Fibroblast of upper back skin (primary cell): ENCODE measurements around the gene ZDHHC11B.

Source experiments
- DNase-seq: peaks from one replicate; pipeline ENCODE4 v3.0.0-alpha.2; 2013

The ZDHHC11B gene

DNA sequence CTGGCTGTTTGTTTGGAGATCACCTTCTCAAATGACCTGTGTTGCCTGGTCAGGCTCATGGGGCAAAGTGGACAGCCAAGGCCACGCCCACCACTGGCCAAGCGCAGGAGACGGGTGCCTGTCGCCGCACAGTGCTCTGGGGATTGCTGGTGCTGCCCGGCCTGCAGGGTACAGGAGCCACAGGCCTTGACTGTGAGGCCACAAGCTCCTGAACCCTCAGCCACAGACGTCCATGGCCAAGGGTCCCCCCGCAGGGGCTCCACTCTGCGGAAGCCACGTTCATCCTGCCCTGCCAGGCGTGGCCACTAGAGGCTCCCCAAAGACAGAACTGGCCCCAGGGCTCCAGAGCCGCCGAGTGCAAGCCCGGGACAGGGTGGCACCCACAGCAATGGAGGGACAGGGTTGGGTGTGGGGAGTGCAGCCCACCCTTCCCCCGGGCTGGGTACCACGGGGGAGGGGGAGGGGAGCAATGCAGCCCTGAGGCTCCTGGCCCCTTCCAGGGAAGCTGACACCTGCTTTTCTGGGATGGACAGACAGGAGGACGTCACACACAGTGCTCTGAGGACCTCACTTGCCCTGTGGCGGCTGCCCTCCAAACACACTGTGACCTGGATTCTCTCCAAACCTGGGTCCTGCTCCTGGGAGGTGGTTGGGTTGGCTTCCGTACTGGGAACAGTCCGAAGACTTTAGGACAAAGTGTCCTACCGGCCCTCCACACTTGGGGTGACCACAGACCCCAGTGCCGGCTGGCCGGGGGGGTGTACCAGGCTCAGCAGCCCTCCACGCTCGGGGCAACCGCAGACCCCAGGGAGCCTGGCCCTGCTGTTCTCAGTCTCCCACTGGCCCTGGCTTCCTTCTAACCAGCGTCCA lies 112.8 kb downstream of the ZDHHC11B start:
- peak; percentile 38 for DNase-seq

DNA sequence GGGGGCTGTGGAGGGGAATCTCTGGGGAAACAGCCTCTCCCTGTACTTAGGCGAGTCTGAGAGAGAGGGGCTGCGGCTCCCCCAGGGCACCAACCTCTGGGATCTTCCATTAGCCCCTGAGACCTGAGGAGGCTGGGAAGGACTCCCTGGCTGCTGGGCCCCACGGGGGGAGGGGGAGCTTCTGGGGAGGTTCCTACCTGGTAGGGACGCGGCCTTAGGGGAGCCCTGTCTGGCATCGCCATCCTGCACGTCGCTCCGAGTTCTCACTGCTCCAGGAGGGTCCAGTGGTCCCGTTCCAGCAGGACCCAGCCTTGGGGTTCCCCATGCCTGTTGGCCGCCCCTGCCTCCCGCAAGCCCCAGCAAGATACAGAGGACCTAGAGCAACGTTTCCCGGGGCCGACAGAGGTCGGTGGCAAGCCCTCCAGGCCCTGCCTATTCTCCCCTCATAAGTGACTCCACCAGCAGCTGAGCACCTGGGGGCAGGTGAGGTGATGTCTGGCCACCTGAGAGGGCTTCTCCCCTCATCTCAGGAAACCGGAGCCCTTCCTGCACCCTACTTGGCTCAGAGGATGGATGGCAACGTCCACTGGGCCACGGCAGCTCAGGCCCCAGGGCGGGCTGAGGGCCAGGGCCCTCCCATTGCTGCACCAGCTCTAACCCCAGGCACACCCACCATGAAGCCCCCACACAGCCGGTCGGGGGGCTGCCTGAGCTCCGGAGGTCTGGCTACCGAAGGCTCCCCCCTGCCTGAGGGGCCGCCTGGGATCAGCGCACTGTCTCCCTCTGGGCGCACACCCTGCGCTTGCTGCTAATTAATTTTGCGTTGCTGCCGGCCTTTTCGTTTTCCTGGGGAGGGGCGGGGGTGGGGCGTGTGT lies 113.9 kb downstream of the ZDHHC11B start:
- no peak for DNase-seq

DNA sequence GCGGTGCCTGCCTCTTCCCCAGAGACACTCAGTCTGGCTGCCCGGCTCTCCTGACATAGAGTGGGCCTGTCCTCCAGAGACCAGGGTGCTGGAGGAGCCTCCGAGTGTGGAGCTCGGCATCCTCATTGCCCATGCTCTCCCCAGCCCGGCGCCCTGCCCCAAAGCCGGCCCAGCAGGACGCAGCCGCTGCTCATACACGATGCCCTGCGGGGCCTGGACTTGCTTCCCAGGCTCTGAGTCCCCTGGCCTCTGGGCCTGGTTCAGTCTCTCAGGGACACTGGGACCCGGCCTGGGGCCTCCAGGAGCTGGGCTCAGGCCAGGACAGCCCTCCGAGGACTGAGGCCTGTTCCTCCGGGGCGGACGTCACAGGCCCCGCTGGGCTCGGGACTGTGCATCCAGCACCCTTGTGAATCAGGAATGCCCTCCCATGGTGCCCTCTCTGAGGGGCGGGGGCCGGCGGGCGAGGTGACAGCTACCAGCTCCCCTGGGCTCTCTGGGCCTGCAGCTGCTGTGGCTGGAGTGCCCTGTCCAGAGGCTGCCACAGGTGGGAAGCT lies 114.6 kb downstream of the ZDHHC11B start:
- no peak for DNase-seq

DNA sequence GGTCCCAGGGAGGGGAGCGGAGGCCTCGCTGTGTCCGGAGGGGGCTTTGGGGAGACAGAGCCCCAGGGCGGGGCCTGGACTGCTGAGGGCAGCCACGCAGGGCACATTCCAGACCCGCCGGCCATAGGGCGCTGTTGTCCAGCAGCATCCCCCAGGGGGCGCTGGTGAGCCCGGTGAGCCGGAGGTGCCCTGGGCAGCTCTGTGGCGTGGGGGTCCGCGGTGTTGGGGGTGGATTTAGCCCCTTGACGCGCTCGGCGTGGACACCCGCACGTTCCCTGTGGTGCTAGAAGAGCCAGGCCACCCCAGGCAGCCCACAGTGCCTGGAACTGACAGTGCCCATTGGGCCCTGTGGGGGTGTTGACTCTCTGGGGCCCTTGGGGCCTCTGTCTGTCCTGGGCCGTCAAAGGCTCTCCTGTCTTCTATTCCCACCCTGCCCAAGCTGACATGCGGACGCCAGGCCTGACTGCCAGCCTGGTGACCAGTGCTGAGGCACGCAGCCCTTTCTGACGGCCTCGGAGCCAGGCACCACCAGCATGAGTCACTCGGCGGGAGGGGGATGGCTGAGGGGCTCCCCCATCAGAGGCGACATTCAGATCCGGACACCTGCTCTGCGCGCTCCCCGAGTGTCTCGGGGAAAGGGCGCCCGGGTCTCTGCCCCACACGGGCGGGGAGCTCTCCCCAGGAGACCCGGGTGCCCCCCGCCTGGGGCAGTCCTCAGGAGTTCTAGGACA lies 115.3 kb downstream of the ZDHHC11B start:
- DNase-seq, result no peak

DNA sequence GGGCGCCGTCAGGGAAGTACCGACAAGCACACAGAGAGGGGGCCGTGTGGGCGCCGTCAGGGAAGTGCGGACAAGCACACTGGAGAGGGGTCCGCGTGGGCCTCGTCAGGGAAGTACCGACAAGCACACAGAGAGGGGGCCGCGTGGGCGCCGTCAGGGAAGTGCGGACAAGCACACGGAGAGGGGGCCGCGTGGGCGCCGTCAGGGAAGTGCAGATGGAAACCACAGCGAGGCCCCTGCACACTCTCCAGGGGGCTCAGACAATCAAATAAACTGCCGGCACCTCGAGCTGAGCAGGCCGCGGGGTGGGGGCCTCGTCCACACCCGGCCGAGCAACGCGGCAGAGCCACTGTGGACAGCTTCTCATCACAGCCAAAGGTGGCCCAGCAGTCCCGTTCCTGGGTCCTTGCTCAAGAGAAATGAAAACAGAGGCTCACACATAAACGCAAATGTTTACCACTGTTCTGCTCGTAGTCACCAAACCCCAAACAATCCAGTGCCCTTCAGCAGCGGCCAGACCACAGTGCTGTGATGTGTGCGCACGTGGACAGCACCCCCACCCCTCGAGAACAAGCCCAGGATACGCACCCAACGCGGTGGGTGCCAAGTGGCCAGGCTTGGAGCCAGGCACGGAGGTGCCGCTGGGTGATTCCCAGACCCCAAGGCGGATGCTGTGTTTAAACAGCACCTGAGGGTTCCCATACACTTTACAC lies 116.1 kb downstream of the ZDHHC11B start:
- no peak for DNase-seq

DNA sequence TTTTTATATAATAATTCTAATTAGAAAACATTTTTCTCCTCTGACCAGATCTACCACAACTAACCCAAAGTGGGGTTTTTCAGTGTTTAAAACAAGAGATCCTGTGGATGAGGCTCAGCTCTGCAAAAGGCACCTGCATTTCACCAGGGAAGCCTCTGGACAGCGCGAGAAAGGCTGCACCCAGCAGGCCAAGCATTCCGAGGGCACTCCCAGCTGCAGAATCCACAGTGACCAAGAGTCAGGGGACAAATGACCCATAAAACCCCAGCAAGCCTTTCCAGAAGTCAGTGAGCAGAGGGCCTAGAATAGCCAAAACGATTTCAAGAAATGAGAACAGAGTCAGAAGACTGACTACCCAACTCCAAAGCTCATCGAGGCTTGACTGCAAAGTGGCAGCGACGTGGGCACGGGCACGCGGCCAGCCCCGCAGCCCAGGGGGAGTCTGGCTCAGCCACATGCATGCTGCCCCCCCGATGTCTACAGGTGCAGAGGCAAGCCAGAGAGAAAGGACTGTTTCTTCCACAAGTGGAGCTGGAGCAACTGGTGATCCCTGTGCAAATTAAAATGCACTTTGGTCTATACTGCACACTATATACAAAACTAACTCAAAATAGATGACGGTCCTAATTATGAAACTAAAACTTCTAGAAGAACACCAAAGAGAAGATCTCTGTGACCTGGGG lies 117.6 kb downstream of the ZDHHC11B start:
- no peak for DNase-seq

DNA sequence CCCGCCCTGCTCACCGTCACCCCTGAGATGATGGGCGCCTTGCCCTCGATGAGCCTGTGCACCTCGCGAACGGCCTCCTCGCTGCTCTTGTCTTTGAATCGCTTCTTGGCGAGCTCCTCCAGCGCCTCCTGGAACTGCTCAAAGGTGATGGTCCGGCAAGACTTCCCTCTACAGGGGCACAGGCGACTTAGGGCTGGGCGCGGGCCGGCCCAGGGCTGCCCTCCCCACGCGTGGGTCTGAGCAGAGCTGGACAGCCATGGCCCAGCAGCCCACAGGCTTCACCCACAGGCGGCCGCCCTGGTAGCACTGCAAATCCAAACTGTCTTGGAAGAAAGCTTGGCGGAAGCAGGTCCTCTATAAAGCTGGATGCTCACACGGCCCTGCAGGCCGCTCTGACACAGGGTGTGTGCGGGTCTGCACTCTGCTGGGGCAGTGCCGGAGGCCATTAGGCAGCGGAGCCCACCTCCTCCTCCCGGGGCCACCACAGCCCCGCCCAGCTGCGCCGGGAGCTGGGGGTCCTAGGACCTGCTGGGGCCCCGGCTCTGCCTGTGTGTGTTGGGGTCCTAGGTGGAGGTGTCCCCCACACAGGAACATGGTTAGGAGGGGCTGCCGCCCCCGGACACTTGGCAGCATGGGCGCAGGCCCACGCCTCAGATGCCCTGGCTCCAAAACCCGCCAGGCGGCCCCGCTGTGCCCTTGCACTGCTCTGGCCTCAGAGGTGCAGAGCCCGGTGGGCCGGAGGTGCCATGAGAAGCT lies 118.4 kb downstream of the ZDHHC11B start:
- no peak for DNase-seq

DNA sequence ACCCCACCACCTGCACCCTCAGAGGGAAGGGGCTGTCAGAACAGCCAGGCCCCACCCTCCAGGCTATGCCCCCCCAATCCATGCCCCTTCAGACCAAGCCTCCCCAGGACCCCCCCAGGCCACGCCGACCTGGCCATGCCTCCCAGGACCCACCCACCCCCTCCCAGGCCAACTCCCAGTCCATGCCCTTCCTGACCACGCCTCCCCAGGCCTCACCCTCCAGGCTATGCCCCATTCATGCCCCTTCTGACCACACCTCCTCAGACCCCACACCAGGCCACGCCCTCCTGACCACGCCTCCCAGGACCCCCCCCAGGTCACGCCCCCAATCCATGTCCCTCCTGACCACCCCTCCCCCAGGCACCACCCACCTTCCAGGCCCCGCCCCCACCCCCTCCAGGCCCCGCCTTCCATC lies 119.0 kb downstream of the ZDHHC11B start:
- DNase-seq, result no peak

DNA sequence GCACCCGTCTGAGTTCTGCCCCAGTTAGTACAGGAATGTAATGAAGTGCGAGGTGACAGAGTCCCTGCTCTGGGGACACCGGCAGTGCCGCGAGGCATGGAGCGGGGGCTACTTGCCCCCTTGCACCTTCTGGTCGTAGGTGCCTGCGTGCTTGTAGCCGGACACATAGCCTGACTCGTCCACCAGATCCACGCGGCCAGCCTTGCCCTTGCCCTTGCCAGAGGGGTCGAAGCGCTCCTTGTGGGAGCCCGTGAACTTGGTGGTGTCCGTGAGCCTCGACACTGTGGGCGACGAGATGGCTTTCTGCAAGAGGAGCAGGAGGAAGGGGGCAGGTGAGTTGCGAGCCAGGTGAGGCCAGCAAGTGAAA lies 119.6 kb downstream of the ZDHHC11B start:
- no peak for DNase-seq

DNA sequence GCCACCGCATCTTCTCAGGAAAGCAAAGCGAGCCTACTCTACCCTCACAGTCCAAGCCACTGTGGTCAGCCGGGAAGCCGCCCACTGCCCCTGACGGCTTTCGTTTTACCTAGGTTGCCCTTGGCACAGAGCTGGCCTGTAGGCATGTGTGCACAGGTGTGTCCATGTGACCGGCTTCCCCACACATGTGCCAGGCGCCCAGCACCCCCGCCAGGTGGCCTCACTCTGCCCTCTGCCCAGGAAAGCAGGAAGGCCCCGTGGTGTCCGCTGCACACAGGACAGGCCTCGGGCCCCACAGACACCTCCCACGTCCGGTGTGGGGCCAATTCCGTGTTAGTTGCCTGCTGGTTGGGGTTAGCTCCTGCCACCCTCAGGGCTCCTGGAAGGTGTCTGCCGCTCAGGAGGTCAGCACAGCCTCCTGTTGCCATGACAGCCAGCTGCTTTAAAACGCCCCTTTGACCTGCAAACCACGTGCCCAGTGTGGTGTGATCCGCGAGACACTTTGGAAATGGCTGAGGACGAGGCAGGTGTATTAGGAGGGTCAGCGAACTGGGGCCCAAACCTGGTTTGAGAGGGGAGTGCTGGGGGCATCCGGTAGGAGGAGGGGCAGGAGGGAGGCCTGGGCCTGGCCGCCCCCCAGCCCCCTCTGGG lies 120.1 kb downstream of the ZDHHC11B start:
- no peak for DNase-seq

DNA sequence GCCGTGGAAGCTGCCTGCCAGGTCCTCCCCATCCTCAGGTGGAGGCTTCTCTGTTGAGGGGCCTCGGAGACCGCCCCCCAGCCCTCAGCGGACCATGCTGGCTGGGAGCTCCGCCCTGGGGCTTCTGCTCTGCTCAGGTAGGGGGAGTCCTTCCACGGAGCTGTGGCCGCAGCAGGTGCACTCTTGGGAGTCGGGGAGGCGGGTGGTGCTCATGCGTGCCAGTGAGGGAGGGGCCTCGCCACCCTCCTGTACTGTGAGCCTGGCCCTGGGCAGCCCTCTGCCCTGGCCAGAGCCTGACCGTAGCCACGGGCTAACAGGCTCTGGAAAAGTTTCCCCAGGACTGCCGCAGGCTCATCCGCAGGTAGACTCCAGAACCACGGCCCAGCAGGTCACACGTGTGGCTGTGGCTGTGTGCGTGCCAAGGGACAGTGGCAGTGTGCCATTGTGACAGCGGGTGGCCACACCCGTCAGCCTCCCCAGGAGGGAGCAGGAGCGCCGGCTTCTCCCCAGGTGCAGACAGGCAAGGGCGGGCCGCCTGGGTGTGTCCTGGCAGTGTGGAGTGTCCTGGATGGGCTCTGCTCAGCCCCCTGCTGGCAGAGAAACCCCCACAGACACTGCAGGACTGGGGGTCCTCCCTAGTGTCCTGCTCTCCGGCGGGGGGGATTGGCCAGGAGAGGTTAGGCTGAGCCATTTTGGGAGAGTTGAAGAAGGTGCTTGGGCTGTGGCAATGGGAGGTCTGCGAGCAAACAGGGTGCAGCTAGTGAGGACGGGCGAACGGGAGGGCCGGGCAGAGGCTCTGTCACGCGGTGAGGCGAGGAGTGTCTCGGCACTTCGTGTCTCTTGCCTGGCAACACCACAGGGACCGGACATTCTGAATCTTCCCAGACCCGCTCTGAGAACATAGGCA lies 120.8 kb downstream of the ZDHHC11B start:
- no peak for DNase-seq

DNA sequence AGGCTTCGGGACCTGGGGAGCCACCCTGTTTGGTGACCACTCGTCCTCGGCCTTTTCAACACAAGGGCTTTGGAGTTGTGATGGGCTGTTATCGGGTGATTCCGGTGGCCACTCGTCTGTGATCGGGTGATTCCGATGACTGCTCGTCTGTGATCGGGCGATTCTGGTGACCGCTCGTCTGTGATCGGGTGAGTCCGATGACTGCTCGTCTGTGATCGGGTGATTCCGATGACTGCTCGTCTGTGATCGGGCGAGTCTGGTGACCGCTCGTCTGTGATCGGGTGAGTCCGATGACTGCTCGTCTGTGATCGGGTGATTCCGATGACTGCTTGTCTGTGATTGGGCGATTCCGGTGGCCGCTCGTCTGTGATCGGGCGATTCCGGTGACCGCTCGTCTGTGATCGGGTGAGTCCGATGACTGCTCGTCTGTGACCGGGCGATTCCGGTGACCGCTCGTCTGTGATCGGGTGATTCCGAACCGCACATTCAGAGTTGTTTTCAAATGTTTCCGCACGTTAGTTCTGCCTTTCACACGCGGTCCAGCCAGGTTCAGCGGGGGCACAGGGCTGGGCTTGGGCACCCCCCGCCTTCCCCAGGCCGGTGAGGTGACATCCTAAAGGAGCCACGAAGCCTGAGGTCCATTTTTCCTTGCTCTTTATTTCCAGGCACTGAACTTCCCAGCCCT lies 121.6 kb downstream of the ZDHHC11B start:
- DNase-seq, result no peak

DNA sequence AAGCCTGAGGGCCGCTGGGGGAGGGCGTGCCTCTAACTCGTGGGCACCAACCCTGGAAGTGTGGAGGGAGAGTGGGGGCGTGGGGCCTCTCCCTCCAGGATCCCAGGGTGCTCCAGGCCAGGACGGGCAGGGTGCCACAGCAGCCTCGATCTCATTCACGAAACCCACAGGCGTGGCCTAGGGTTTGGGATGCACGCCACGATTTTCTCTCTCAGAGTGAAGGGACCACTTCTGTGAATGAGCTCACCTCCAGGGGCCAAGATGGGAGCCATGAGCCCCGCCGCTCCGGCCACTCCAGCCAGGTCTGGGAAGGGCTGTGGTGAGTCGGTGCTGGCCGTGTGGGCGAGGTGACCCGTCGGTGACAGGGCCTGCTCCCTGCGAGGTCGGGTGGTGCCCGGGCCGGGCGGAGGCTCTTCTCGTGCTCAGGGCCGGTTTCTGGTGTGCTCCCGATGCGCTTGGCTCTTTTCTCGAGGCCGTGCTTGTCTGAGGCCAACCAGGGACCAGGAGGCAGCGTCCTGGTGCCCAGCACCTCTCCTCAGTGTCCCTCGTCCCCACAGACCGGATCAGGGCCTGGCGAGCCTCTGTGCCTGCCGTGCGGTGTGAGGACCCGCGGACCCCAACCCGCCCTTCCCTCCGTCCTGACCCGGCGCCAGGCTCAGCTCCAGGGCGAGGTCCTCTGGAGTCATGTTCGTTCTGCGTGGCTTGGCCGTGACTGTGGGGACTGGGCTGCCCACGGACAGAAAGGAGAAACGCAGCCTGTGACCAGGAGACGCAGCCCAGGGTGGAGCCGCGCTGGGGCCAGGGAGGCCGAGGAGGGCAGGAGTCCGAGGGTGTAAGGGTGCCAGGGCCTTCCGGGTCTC lies 122.4 kb downstream of the ZDHHC11B start:
- no peak for DNase-seq

DNA sequence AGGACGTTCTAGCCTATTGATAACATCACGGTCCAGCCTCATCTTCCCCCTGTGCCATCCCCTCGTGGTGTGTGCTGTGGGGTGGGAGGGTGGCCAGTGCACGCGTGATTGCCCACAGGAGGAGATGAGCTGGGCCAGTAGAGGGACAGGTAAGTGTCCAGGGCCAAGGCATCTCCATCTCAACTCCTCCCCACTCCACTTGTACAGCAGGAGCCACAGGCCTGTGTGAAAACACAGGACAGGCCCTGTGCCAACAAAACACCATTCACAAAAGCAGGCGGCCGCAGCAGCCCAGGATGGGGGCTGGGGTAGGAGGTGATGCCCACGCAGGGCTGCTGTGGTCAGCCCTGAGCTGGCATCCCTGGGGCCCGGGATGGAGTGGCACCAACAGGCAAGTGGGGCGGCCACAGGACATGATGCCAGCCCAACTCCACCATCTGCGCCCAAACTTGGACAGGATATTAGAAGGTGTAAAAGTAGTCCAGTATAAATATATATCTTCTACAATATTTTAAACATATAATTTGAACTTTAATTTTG lies 124.0 kb downstream of the ZDHHC11B start:
- no peak for DNase-seq
